GM18517 (cell line): ENCODE data around the gene SMO.
"Not testable (repeated sequence)": the region's sequence is repeated elsewhere in the genome, so short reads cannot be mapped to it uniquely, and the experiment has no call there.

Source experiments
- ATAC-seq: cut with Tn5 transposase; IDR thresholded peaks from one replicate; pipeline ENCODE4 v1.9.1; 2021; ENCODE audit warnings: mild to moderate bottlenecking, moderate library complexity; ENCODE audit not compliant: unreplicated experiment

Gene SMO

DNA sequence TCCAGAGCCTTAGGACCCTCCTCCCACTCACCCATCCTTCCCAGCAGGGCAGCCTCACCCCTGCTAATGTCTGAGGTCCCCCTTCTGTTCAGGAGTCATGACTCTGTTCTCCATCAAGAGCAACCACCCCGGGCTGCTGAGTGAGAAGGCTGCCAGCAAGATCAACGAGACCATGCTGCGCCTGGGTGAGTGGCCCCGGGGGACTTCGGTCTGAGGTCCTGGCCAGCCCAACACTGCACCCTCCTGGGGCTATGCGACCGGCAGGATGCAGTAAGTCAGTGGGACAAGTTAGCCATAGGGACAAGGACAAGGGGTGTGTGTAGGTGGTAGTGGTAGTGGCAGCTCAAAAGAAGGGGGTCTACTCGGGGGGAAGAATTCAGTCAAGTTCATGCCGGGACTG, 20.2 kb downstream of the SMO start:
- ATAC-seq: no peak

DNA sequence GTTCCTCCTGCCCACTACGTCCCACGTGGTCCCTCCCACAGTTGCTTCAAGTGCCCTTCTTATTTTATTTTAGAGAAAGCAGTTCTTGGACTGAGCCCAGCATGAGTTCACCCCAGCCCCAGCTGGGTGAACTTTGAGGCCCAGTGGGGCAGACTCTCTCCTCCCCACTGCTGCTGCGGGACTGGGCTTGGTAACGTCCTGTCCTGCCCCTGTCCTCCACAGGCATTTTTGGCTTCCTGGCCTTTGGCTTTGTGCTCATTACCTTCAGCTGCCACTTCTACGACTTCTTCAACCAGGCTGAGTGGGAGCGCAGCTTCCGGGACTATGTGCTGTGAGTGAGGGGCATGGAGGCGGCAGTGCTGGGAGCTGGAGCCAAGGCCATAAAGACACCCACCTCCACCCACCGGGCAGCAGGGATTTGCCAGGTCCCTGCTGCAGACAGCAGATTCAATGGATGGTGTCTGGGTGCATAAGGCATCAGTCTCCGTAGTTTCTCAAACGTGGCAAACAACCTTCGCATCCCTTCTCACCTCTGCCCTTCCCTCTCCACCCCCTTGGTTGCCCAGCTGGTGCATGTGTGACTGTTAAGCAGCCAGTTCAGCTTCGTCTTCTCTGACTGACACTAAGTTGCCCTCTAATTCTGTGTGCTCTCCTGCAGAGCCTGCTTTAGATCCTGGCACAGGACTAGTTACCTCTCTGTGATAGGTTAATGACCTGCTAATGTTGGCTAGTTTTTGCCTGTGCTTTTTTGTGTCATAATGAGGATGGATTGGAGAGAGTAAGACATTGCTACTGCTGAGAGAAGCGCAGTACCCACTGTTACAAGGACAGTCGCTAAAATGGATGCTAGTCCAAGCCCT, 20.9 kb downstream of the SMO start:
- no peak for ATAC-seq

DNA sequence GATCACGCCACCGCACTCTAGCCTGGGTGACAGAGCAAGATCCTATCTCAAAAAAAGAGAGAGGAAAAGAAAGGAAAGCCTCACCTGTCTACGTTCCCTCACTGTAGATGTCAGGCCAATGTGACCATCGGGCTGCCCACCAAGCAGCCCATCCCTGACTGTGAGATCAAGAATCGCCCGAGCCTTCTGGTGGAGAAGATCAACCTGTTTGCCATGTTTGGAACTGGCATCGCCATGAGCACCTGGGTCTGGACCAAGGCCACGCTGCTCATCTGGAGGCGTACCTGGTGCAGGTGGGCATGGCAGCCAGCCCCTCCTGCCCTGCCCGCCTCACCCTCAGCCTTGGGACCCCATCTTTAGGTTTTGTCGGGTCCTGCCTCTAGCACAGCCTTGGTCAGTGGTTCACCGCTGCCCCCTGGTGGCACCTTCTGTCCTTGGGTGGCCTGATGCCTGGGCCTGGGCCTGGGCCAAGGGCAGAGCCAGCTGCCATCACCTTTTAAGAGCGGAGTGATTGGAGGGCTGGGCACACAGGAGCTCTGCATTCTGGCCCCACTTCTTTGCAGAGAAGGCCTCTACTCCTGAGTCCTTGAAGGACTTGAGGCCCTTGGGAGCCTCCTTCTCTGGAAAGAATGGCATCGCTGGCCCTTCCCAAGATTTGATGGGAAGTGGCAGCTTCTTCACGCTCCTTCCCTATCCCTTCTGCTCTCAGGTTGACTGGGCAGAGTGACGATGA, 22.0 kb downstream of the SMO start:
- no peak for ATAC-seq

DNA sequence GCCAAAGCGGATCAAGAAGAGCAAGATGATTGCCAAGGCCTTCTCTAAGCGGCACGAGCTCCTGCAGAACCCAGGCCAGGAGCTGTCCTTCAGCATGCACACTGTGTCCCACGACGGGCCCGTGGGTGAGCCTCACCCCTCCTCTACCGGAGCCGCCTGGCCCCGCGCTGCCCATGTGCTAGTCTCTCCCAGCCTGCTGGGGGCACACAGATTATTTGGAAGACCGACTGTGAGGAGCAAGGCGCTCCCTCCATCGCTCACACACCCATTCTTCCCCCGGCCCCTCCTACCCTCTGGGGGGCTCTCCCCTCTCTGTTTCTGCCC, 22.5 kb downstream of the SMO start:
- no peak for ATAC-seq

DNA sequence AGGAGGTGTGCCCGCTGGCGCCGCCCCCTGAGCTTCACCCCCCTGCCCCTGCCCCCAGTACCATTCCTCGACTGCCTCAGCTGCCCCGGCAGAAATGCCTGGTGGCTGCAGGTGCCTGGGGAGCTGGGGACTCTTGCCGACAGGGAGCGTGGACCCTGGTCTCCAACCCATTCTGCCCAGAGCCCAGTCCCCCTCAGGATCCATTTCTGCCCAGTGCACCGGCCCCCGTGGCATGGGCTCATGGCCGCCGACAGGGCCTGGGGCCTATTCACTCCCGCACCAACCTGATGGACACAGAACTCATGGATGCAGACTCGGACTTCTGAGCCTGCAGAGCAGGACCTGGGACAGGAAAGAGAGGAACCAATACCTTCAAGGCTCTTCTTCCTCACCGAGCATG, 23.7 kb downstream of the SMO start:
- ATAC-seq: no peak

DNA sequence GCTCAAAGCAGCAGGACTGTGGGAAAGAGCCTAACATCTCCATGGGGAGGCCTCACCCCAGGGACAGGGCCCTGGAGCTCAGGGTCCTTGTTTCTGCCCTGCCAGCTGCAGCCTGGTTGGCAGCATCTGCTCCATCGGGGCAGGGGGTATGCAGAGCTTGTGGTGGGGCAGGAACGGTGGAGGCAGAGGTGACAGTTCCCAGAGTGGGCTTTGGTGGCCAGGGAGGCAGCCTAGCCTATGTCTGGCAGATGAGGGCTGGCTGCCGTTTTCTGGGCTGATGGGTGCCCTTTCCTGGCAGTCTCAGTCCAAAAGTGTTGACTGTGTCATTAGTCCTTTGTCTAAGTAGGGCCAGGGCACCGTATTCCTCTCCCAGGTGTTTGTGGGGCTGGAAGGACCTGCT, 24.2 kb downstream of the SMO start:
- ATAC-seq: no peak

DNA sequence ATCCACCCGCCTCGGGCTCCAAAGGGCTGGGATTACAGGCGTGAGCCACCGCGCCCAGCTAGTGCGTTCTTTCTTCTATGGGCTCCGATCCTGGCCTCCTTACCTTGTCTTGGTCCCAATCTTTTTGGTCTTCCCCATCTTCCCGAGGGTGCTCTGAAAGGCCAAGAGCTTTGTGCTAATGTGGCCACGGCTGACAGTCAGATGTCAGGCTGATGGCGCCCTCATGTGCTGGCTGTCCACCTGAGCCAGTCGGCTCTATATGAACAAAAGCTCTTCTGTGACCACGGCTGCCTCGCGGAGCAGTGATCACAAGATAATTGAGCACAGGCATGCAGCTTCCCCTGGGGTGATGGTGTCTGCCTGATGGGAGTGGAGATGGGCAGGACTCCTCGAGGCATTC, 25.4 kb downstream of the SMO start:
- ATAC-seq: no peak

DNA sequence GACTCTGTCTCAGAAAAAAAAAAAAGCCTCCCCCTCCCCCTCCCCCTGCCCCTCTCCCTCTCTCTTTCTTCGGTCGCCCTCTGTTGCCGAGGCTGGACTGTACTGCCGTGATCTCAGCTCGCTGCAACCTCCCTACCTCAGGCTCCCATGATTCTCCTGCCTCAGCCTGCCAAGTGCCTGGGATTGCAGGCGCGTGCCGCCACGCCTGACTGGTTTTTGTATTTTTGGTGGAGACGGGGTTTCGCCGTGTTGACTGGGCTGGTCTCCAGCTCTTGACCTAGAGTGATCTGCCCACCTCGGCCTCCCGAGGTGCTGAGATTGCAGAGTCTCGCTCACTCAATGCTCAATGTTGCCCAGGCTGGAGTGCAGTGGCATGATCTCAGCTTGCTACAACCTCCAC, 27.3 kb downstream of the SMO start:
- ATAC-seq: not testable (repeated sequence)

DNA sequence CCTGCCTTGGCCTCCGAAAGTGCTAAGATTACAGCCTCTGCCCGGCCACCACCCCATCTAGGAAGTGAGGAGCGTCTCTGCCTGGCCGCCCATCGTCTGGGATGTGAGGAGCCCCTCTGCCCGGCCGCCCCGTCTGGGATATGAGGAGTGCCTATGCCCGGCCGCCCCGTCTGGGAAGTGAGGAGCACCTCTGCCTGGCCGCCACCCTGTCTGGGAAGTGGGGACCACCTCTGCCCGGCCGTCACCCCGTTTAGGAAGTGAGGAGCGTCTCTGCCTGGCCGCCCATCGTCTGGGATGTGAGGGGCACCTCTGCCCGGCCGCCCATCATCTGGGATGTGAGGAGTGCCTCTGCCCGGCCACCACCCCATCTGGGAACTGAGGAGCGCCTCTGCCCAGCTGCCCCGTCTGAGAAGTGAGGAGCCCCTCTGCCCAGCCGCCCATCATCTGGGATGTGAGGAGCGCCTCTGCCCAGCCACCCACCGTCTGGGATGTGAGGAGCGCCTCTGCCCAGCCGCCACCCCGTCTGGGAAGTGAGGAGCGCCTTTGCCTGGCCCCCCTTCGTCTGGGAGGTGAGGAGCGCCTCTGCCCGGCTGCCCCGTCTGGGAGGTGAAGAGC, 27.8 kb downstream of the SMO start:
- ATAC-seq: not testable (repeated sequence)

DNA sequence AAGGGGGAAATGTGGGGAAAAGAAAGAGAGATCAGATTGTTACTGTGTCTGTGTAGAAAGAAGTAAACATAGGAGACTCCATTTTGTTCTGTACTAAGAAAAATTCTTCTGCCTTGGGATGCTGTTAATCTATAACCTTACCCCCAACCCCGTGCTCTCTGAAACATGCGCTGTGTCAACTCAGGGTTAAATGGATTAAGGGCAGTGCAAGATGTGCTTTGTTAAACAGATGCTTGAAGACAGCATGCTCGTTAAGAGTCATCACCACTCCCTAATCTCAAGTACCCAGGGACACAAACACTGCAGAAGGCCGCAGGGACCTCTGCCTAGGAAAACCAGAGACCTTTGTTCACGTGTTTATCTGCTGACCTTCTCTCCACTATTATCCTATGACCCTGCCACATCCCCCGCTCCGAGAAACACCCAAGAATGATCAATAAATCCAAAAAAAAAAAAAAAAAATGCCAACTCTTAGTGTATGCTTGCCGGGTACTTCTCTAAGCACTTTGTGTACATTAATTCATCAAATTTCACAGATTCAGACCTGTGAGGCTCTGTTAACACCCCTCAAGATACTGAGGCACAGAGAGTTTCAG, 28.5 kb downstream of the SMO start:
- not testable (repeated sequence) for ATAC-seq

DNA sequence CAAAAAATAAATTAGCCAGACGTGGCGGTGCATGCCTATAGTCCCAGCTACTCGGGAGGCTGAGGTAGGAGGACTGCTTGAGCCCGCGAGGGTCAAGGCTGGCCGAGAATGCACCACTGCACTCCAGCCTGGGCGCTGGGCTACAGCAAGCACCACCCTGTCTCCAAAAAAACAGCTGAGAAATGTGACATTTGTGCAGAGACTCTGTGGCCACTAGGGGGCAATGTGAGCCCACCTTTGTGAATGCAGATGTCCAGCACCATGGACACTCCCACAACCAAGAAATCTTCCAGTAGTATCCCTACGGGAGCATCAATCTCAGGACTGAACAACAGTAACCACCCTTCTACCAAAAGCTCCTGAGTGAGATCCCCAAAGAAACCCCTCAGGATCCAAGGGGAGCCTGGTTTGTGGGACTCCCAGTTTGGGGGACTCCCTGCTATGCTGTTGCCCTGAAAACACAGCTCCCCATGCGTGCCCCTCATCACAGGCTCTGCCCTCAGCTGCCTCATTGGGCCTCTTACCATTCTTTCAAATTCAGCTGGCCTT, 30.2 kb downstream of the SMO start:
- ATAC-seq: no peak

DNA sequence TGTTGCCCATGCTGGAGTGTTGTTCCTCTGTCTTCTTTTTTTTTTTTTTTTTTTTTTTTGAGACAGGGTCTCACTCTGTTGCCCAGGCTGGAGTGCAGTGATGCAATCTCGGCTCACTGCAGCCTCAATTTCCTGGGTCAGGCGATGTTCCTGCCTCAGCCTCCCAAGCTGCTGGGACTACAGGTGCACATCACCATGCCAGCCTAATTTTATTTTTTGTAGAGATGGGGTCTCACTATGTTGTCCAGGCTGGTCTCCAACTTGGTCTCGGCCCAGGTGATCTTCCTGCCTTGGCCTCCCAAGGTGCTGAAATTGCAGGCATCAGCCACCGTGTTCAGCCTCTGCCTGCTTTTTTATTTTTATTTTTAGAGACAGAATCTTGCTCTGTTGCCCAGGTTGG, 30.7 kb downstream of the SMO start:
- not testable (repeated sequence) for ATAC-seq

DNA sequence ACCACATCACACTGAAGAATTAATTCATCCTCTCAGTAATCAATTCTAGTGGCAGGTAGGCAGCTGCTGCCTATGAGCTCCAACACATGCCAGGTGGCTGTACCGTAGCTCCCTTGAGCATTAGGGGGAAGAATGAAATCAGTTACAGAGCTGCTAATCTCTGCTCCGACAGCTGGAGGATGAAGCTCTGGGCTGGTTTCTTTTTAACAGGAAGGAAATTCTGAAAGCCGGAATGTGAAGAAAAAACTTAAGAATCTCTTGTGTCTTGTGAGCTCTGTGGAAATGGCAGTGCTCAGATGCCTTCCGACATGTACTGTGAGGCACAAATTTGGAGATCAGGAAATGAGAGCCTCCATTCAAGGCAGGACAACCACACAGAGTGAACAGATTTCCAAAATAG, 33.6 kb downstream of the SMO start:
- ATAC-seq: no peak

DNA sequence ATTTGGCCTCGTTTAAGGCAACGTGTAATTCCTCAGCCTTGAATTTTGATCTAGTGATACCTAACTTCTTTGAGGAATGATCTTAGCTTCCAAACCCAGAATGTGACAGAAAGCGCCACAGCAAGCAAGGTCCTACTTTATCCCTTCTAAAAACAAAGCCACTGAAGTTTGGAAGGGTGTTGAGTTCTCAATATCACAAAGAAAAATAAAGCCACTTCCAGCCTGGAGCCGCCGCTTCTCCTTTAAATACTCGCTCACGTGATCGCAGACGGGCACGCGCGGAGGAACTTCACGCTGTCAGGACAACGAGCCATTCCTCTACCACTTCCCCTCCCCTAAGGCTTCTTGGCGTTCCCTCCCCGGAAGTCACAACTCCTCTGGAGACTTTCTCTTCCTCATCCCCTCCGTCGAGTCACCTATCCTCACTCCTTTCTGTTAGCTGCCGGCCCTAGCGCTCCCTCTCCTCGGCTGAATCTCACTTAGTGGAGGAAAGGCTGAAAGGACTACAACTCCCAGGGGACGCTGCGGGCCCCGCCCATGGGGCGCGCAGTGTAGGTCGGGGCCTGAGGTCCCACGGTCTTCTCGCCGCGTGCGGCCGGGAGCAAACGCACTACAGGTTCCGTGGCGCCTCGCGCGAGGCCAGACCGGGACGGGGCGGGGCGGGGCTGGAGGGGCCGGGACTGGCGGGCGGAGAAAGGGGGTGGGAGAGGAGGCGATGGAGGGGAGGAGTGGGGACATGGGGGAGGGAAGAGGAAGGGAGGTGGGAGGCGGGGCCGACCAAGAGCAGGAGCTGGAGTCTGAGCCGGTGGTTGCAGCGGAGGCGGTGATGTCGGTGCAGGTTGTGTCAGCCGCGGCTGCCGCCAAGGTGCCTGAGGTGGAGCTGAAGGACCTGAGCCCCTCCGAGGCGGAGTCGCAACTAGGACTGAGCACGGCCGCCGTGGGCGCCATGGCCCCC, 36.1 kb downstream of the SMO start, which contains the start of gene AHCYL2:
Gene AHCYL2 (plus strand): TSS at position 780 of the 955 bp plus-strand sequence.
- ATAC-seq: peak; percentile 82

DNA sequence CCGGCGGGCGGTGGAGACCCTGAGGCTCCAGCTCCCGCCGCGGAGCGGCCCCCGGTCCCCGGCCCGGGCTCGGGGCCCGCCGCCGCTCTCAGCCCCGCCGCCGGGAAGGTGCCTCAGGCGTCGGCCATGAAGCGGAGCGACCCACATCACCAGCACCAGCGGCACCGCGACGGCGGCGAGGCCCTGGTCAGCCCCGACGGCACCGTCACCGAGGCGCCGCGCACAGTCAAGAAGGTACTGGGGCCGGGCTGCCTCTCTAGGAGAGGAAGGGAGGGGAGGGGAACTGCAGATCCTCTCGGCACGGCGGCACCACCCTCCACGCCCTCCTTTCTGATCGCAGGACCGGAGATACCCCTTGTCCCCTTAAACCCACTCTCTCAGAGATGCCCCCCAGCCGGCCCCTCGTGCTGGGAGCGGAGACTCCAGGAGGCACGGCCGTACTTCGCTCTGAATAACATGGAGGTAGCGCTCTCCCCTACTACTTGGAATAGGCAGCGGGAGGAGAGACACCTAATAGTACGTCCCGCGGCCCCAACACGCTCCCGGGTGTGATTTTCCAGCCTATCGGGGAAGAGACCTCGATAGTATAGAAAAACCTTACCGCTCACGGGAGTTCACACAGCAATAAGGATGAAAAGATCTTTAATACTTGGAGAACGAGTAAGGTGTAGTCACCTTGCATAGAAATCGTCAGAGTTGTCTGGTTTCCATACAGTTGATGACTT, 36.9 kb downstream of the SMO start:
- ATAC-seq: peak; percentile 31

DNA sequence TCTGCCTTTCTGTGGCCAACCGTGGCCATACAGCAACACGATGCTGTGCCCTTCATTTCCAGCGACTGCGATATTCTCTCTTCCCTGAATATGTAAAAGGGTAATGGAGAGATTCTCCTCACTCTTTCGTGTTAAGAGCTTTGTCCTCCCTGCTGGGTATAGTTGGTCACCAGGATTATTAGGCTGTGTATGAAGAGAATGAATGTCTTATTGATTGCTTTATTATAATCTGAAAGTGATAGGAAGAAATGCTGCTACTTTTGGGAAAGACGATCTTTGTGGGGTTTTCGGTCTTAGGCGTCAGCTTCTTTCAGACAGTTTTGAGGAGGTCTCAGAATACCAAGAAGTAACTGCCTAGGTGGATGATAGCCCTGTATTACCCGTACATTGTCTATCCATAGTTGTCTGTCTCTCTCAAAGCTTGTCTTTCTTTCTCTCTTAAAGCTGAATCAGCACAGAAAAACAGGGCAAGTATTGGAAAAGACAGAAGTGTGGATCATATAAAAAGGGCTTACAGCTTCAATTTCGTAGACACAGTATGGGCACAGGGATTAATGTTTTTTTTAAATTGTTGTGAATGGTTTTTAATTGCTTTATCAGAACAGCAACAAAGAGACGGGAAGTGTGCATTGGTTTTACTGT, 37.6 kb downstream of the SMO start:
- peak; percentile 1 for ATAC-seq

DNA sequence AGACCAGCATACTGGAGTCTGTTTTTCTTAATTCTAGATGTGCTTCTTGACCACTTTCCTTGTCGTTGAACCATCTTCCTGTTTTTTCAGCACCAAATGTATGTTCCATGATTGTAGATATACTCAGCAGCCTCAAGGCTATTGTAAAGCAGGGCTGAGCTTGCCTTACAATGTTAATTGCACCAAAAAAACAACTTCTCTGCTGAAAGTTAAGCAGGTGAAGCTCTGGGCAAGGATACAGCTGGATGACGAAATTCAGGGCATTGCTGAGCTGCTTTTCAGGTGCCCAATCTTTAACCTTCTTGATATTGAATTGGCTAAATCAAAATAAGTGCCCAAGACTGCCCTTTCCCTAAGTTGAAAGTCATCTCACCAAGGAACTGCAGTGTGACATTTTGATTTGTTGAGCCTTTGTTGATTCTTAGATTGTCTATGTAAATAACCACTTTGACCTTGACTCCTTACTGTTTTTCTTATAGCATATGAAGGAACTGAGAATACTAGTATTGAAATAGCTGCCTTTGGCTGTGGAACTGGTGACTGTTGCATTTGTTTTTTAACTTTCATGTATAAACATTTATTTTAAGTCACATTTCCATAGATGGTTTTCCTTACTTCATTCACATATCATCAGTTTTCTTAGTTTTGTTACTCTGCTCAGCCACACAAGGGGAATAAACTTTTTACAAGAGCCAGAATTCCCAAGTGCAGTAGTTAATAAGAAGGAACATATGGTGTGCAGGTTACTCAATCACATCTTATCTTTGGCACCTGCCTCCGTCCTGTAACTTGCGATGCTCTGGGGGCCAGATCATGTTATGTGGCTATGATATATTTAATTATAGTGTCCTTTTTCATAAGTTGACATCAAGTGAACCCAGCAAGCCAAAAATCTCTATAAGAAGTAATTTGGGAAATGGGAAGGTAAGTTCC, 39.5 kb downstream of the SMO start:
- no peak for ATAC-seq

DNA sequence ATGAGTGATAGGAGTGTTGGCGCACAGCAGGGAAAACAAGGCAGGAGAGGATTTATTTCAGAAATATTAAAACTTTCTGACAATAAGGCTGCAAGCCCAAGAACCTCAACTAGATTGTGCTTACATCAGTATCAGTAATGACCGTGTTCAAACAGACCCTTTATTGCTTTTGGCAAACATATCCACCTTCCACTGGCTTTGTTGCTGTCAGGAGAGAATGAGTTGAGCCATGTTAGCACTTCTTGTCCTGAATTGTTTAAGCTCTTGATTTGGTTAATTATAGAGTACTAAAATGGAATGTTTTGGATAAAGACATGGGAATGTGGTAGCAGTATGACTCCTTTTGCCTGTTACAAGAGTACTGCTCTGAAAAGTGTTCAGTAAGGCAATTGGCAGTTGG, 40.2 kb downstream of the SMO start:
- no peak for ATAC-seq
